ENCODE measurements around the gene PTPRQ. TPM values are rescaled to one million over a fixed set of nuclear protein-coding genes. Genes with fewer than 3 reads are reported as not detected.

The PTPRQ gene
- total RNA-seq, 1 donor from 2014 or later: 0.64 TPM

DNA sequence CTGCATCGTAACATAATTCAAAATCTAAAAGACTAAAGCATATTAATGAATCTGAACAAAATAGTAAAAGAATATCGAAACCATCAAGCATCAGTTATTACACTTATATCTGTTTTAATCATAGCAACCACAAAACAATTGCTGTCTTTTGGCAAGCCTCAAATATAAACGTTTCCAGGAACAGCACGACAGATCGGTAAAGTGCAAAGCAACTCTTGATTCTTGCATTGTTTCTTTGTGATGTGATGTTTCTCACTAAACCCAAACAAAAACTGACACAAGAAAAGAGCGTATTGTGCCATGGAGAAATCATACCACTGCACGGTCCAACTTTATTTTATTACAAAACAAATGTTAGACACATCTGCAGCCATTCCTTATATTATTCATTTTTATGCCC lies 254.2 kb downstream of the PTPRQ start:
- H3K36me3 ChIP-seq: no peaks in the 10 kb centered on the region
- no peak overlapping the region for H3K4me3 ChIP-seq
- no peaks in the 10 kb centered on the region for H3K9me3 ChIP-seq
- TF ChIP-seq, protein P1, sequence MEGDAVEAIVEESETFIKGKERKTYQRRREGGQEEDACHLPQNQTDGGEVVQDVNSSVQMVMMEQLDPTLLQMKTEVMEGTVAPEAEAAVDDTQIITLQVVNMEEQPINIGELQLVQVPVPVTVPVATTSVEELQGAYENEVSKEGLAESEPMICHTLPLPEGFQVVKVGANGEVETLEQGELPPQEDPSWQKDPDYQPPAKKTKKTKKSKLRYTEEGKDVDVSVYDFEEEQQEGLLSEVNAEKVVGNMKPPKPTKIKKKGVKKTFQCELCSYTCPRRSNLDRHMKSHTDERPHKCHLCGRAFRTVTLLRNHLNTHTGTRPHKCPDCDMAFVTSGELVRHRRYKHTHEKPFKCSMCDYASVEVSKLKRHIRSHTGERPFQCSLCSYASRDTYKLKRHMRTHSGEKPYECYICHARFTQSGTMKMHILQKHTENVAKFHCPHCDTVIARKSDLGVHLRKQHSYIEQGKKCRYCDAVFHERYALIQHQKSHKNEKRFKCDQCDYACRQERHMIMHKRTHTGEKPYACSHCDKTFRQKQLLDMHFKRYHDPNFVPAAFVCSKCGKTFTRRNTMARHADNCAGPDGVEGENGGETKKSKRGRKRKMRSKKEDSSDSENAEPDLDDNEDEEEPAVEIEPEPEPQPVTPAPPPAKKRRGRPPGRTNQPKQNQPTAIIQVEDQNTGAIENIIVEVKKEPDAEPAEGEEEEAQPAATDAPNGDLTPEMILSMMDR (IDR thresholded peaks at IDR 0.05): no peak
- intact Hi-C loops (cut with DNase I): no loop called here
- no peaks in the 10 kb centered on the region for H3K27me3 ChIP-seq
- DNase-seq (ENCODE audit: low spot score in 2 of 2): no peak
- no peak overlapping the region for H3K27ac ChIP-seq
- H3K4me1 ChIP-seq: no peaks in the 10 kb centered on the region

DNA sequence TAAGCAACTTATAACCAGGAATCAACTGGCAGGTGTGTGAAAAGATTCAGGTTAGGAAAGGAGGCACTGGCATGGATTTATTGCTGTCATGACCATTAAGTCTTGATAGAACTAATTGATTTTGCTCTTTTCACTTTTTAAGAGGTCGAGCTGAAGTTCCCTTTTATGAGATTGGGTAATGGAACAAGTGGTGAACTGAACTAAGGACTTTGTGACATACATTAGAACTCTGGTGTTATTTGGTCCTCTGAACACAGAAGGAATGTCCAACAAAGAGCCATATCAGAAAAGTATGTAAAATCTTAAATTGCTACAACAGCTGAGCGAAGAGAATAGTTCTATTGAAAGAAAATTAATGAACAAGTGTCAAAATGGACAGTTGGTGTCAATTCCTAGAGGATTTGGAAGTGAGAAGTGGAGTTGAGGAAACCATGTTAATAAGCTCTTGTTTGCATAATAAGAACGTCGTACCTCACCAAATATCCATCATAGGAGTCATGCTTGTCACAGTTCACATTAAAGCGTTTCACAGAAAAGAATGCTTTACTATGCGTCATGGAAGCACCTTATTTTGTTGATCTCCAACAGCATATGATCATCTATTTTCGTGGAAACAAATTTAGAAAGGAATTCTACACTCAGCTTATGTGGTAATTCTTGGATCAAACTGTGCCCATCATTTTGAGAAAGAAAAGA lies 255.0 kb downstream of the PTPRQ start:
- Histone ChIP-seq H3K4me3 (no peak overlapping the region), H3K27ac (no peak overlapping the region), H3K9me3 (no peaks in the 10 kb centered on the region), H3K4me1 (no peaks in the 10 kb centered on the region), H3K36me3 (no peaks in the 10 kb centered on the region), H3K27me3 (no peaks in the 10 kb centered on the region)
- DNase-seq (ENCODE audit: low spot score in 2 of 2): no peak
- intact Hi-C loops (cut with DNase I): no loop called here
- TF ChIP-seq, protein P1 (IDR thresholded peaks at IDR 0.05): no peak

DNA sequence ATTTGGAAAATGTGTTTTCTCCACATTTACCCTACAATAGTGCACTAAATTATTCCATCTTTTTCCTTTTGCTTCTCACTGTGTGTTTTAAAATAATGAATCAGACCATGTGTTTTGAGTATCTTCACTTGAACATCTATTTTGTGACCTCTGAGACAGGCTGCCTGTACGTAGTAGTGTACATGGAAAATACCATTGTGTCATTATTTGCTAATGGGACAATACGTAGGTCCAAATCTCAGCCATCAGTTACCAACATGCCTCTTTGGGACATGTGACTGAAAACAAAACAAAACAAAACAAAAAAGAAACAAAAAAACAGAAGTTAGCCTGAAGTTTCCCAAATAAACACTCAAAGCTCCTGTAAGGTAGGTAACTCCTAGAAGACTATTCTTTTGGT lies 256.3 kb downstream of the PTPRQ start:
- Histone ChIP-seq H3K9me3 (no peaks in the 10 kb centered on the region), H3K27me3 (no peaks in the 10 kb centered on the region), H3K4me1 (no peaks in the 10 kb centered on the region), H3K36me3 (no peaks in the 10 kb centered on the region), H3K27ac (no peak overlapping the region), H3K4me3 (no peak overlapping the region)
- DNase-seq (ENCODE audit: low spot score in 2 of 2): no peak
- intact Hi-C loops (cut with DNase I): no loop called here
- TF ChIP-seq, protein P1 (IDR thresholded peaks at IDR 0.05): no peak

DNA sequence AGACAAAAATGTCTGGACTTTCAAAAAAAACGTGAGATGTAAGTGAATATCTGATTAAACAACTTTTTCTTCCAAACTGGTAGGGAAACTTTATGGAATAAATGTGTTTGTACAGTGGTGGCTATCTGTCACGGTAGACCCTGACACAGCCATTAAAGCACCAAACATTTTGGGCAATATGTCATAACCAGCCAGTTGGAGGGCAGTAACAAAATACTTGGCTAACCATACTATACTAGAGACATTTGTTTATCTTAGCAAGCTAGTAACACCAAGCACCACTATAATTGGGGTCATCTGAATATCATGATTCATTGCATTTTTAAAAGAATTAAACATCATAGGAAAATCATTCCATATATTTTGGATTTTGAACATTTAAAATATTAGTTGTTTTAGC lies 257.4 kb downstream of the PTPRQ start:
- intact Hi-C loops (cut with DNase I): no loop called here
- Histone ChIP-seq H3K4me1 (no peaks in the 10 kb centered on the region), H3K27me3 (no peaks in the 10 kb centered on the region), H3K4me3 (no peak overlapping the region), H3K9me3 (no peaks in the 10 kb centered on the region), H3K36me3 (no peaks in the 10 kb centered on the region), H3K27ac (no peak overlapping the region)
- TF ChIP-seq, protein P1 (IDR thresholded peaks at IDR 0.05): no peak
- DNase-seq (ENCODE audit: low spot score in 2 of 2): no peak

DNA sequence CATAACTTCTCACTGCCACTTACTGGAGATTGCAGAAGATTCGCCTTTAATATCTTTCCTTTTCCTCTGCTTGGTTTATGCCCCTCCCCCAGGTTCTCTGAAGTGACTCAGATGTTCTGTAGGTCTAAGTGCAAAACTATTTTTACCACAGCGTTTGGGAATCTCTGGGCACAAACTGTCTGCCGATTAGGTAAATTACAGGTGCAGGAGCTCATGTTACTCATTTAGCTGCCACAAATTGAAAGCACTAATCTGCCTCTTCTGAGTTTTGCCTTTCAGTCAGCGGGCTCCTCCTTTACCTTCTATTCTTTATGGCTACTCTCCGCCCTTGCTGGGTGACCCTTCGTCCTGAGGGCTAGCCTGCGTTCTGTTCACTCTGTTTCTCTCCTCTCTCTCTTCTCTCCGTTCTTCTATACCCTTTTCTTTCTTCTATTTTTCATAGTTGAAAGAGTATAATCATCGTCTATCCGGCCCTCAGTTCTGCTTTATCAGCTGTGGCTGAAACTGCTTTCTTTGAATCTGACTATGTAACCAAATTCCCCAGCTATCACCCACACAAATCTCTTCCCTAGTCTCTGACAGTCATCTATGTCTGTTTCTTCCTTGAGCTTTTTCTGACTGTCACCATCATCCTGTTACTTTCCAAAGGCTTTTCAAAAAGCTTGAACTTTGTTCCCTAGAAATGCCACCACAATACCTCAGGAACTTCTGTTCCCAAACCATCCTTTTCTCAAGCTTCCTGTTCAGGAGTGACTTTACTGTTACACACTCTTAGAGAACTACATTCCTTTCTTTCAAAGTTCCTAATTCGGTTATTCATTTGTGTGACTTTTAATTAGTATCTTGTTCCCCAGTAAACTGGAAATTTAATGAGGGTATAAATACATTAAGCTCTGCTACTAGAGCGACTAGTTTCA lies 259.1 kb downstream of the PTPRQ start:
- Histone ChIP-seq H3K9me3 (no peaks in the 10 kb centered on the region), H3K4me3 (no peak overlapping the region), H3K27ac (no peak overlapping the region), H3K27me3 (no peaks in the 10 kb centered on the region), H3K4me1 (no peaks in the 10 kb centered on the region), H3K36me3 (no peaks in the 10 kb centered on the region)
- TF ChIP-seq, protein P1 (IDR thresholded peaks at IDR 0.05): no peak
- intact Hi-C loops (cut with DNase I): no loop called here
- no peak for DNase-seq (ENCODE audit: low spot score in 2 of 2)

Data from ascending aorta (tissue), 2 donors.